HG03196 (cell line): ENCODE measurements around the gene CLPX.
"Not testable (repeated sequence)": the region's sequence is repeated elsewhere in the genome, so short reads cannot be mapped to it uniquely, and the experiment has no call there.

Experiments used
- ATAC-seq: cut with Tn5 transposase; IDR thresholded peaks from one replicate; pipeline ENCODE4 v1.9.1; 2021; ENCODE audit not compliant: unreplicated experiment

CLPX gene

DNA sequence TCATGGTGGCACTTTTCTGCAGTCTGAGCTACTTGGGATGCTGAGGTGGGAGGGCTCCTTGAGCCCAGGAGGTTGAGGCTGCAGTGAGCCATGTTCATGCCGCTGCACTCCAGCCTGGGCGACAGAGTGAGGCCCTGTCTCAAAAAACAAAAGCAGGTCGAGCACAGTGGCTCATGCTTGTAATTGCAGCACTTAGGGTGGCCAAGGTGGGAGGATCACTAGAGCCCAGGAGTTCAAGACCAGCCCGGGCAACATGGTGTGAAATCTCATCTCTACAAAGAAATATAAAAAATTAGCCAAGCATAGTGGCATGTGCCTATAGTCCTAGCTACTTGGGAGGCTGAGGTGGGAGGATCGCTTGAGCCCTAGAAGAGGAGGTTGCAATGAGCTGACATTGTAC lies 80.1 kb downstream of the CLPX start:
- ATAC-seq: no peak

DNA sequence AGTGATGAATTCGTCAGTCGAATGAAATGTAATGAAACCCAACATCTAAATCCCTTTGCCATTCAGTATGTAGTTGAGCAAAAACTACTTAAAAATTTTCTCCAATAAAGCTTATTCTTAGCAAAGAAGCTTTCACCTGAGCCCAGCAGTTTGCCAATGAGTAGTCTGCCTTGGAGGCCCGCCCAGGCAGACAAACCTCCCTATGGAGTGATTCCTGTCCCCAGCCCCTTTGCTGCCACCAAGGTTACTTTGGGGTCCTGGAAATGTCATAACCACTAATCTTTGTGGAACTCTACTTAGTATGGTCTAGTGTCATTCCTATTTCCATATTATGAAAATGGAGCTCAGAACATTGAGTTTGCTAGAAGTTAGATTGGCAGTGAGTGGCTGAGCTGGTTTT lies 82.2 kb downstream of the CLPX start:
- no peak for ATAC-seq

DNA sequence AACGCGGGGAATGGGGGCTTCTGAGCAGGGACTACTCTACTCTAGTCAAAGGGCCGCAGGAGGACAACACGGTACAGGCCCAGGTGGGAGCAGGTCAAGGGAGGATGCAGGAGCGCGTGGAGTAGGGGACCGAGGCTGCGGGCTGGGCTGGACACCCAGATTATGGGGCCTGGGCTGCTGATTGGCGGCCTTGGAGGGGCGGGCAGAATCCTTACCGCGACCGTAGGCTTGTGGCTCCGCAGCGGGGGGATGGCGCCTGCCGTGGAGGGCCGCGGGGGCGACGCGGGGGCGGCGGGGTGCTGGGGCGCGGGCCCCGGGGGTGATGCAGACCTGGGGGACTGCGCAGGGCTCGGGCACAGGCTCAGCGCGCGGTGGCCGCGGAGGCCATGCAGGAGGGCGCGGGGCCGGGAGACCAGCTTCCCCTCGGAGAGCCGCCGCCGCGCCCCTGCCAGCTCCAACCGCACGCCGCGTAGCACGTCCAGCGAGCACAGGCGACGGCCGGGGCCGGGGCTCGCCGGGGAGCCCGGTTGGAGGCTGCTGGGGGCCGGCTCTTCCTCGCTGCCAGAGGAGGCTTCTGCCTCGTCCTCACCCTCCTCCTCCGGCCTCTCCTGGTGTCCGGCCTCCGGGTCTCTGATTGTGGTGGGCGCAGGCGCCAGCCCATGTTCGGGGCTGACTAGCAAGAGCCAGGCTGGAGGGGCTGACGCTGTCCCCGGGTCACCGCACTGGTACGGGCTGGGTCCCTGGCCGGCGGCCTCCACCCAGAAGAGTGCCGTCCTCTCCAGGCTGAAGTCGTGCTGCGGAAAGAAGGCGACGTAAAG lies 83.0 kb downstream of the CLPX start:
- ATAC-seq: no peak

DNA sequence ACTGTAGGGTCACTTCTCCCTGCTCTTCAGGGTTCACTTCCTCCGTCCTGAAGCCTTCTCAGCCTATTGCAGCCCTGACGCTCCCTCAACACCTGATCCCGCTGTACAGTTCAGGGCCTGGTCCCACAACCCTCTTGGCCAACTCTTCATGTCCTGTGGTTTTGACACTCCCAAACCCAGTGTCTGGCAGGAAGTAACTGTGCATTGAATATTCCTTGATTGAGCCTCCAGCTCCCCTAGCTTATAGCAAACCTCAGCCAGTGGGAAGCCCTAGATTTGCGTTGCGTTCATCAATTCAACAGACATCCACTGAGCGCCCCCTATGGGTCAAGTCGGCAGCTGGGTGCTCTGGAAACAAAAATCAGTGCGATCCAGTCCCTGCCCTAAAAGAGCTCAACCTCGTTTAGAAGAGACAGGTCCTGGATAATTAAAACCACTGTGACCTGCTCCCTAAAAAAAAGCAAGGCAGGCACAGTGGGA lies 83.7 kb downstream of the CLPX start:
- ATAC-seq: no peak

DNA sequence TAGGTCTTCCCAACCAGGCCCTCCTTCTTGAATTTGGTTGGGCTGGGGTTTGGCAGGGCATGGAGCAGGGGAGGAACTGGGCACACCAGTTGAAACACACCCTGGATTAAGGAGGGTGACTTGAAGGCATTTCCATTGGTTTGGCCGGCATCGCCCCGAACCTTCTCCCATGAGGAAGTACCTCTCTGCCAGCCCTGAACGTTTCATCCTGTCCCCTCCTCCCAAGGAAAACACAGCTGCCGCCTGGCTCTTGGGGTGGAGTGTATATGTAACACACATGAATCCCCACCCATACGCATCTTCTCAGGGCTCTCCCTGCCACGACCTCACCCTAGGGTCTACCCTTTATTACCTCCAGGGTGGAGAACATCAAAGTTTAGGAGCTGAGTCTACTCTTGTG lies 84.7 kb downstream of the CLPX start:
- ATAC-seq: no peak

DNA sequence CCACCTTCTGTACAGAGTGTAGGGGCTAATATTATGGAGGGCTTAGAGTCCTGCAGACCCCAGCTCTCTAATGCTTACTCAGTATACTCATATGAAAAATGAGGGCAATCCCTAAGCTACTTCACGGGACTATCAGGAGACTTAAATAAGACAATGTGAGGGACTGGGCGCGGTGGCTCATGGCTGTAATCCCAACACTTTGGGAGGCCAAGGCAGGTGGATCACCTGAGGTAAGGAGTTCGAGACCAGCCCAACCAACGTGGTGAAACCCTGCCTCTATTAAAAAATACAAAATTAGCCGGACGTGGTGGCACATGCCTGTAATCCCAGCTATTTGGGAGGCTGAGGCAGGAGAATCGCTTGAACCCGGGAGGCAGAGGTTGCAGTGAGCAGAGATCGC lies 85.3 kb downstream of the CLPX start:
- not testable (repeated sequence) for ATAC-seq

DNA sequence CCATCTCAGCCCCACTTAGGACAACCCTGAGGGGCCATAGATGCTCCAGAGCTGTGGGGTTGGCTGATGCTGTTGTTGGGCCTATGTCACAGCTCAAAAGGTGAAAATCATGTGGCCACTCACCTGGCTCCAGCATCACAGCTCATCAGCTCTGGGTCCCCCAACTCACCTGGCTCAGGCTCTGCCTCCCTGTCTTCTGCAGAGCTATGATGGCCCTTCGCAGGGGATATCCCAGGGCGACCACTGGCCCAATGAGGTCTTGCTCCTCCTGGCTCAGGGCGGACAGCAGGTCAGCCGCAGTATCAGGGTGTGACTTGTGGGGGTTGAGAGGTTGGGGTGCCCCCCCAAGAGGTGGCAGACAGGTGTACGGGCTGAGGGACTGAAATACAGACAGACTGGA lies 85.8 kb downstream of the CLPX start:
- no peak for ATAC-seq
